ENCODE results near the gene FBXO46. TPM values are rescaled to one million over a fixed set of nuclear protein-coding genes. Genes with fewer than 3 reads are reported as not detected.

The FBXO46 gene
- total and polyA plus RNA-seq, 10 of the 15 experiments (the other 5 are each of a cell fraction or from before 2014, with no cell fraction given), result 2.5 to 61.5 (median 13.7) TPM

DNA sequence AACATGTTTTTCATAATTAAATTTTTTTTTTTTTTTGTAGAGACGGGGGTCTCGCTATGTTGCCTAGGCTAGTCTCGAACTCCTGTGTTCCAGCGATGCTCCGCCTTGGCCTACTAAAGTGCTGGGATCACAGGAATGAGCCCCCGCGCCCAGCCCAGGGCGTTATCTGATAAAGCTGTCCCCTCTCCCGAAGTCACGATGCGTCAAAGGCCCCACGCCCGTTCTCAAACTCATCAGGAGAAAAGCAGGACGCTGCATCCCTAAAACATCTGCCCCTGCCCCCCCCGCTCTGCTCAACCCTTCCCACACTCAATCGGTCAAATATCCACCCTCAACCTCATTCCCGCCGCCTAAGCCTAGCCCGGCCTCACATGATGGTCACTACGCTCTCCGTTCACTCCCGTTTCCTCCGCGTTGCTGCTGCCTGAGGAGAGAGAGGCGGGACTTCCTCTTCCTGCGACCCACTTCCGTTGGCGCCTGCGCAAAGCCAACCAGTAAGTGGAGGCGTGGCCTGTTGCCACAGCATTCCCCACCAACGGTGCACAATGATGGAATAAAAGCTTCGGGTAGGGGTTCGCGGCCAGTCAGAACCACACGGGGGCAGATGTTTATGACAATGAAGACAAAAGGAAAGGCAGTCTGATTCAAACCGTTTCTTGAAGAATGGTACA is 39.0 kb downstream of the FBXO46 start, which contains the start of gene SNRPD2 (continued):
- TF ChIP-seq YY1 (IDR thresholded peaks at IDR 0.05; ENCODE audit: low read depth, low read length) (0 out of 2 replicates have a peak, but pooled peaks have one; percentile 35), STAT3 (IDR thresholded peaks at IDR 0.05; ENCODE audit: low read depth, low read length) (no peak), IRF4 (IDR thresholded peaks at IDR 0.05; ENCODE audit: low read depth, low read length) (0 out of 2 replicates have a peak, but pooled peaks have one; percentile 55), TBL1XR1 (IDR thresholded peaks at IDR 0.05; ENCODE audit: low read depth, low read length) (peak; percentile 58; the same call in 1 of the 2 replicates), SUZ12 (IDR thresholded peaks at IDR 0.05; ENCODE audit: unreplicated experiment) (no peak), PAX8 (IDR thresholded peaks at IDR 0.05) (no peak), RAD21 (IDR thresholded peaks at IDR 0.05; ENCODE audit: insufficient read depth, low read depth, low read length) (no peak), SREBF2 (IDR thresholded peaks at IDR 0.05; ENCODE audit: low read length) (0 out of 2 replicates have a peak, but pooled peaks have one; percentile 54), TAF1 (IDR thresholded peaks at IDR 0.05; ENCODE audit: borderline replicate concordance, low read depth, low read length) (peak; percentile 90), SMC3 (IDR thresholded peaks at IDR 0.05; ENCODE audit: borderline replicate concordance, low read length) (no peak), NR2C2 (IDR thresholded peaks at IDR 0.05; ENCODE audit: borderline replicate concordance, control insufficient read depth, insufficient read length, low read depth) (no peak), STAT1 (conservative IDR thresholded peaks at IDR 0.05) (peak; percentile 90; the same call in 1 of the 2 replicates), RFX5 (IDR thresholded peaks at IDR 0.05; ENCODE audit: low read depth, low read length) (no peak)
- TF ChIP-seq, protein P1, sequence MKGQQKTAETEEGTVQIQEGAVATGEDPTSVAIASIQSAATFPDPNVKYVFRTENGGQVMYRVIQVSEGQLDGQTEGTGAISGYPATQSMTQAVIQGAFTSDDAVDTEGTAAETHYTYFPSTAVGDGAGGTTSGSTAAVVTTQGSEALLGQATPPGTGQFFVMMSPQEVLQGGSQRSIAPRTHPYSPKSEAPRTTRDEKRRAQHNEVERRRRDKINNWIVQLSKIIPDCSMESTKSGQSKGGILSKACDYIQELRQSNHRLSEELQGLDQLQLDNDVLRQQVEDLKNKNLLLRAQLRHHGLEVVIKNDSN (IDR thresholded peaks at IDR 0.05; ENCODE audit: borderline replicate concordance, extremely low read length, insufficient read depth, low read depth, low read length), result no peak
- TF ChIP-seq, protein P2, sequence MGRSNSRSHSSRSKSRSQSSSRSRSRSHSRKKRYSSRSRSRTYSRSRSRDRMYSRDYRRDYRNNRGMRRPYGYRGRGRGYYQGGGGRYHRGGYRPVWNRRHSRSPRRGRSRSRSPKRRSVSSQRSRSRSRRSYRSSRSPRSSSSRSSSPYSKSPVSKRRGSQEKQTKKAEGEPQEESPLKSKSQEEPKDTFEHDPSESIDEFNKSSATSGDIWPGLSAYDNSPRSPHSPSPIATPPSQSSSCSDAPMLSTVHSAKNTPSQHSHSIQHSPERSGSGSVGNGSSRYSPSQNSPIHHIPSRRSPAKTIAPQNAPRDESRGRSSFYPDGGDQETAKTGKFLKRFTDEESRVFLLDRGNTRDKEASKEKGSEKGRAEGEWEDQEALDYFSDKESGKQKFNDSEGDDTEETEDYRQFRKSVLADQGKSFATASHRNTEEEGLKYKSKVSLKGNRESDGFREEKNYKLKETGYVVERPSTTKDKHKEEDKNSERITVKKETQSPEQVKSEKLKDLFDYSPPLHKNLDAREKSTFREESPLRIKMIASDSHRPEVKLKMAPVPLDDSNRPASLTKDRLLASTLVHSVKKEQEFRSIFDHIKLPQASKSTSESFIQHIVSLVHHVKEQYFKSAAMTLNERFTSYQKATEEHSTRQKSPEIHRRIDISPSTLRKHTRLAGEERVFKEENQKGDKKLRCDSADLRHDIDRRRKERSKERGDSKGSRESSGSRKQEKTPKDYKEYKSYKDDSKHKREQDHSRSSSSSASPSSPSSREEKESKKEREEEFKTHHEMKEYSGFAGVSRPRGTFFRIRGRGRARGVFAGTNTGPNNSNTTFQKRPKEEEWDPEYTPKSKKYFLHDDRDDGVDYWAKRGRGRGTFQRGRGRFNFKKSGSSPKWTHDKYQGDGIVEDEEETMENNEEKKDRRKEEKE (IDR thresholded peaks at IDR 0.05), result no peak
- TF ChIP-seq, protein P3, sequence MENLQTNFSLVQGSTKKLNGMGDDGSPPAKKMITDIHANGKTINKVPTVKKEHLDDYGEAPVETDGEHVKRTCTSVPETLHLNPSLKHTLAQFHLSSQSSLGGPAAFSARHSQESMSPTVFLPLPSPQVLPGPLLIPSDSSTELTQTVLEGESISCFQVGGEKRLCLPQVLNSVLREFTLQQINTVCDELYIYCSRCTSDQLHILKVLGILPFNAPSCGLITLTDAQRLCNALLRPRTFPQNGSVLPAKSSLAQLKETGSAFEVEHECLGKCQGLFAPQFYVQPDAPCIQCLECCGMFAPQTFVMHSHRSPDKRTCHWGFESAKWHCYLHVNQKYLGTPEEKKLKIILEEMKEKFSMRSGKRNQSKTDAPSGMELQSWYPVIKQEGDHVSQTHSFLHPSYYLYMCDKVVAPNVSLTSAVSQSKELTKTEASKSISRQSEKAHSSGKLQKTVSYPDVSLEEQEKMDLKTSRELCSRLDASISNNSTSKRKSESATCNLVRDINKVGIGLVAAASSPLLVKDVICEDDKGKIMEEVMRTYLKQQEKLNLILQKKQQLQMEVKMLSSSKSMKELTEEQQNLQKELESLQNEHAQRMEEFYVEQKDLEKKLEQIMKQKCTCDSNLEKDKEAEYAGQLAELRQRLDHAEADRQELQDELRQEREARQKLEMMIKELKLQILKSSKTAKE (IDR thresholded peaks at IDR 0.05; ENCODE audit: low read depth, poor library complexity, severe bottlenecking), result peak; percentile 58
- TF ChIP-seq, protein P4, sequence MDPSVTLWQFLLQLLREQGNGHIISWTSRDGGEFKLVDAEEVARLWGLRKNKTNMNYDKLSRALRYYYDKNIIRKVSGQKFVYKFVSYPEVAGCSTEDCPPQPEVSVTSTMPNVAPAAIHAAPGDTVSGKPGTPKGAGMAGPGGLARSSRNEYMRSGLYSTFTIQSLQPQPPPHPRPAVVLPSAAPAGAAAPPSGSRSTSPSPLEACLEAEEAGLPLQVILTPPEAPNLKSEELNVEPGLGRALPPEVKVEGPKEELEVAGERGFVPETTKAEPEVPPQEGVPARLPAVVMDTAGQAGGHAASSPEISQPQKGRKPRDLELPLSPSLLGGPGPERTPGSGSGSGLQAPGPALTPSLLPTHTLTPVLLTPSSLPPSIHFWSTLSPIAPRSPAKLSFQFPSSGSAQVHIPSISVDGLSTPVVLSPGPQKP (IDR thresholded peaks at IDR 0.05; ENCODE audit: low read depth, low read length), result peak; percentile 27
- TF ChIP-seq, protein P5, sequence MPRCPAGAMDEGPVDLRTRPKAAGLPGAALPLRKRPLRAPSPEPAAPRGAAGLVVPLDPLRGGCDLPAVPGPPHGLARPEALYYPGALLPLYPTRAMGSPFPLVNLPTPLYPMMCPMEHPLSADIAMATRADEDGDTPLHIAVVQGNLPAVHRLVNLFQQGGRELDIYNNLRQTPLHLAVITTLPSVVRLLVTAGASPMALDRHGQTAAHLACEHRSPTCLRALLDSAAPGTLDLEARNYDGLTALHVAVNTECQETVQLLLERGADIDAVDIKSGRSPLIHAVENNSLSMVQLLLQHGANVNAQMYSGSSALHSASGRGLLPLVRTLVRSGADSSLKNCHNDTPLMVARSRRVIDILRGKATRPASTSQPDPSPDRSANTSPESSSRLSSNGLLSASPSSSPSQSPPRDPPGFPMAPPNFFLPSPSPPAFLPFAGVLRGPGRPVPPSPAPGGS (IDR thresholded peaks at IDR 0.05; ENCODE audit: borderline replicate concordance, insufficient read depth, low read depth, low read length, poor library complexity, severe bottlenecking), result no peak
